BLaER1 treated with 17β-estradiol and CSF1 and Interleukin-3, amounts not matched to agents 10 nM and 100 nM (cell line): ENCODE results near the gene PTPRK.
A peak's percentile ranks its signal among the peaks of the same experiment; 100 is the strongest.

Source experiments
- H3K27ac ChIP-seq, 11 experiments: shearing (Covaris generic); formaldehyde crosslinking; 2 replicates each; pipeline ENCODE4 v1.8.1; 2022
- H3K27me3 ChIP-seq, 11 experiments: shearing (Covaris generic); formaldehyde crosslinking; 2 replicates each; pipeline ENCODE4 v1.8.1; 2022
- H3K36me3 ChIP-seq, 11 experiments: shearing (Covaris generic); formaldehyde crosslinking; 2 replicates each; pipeline ENCODE4 v1.8.1; 2022
- H3K4me1 ChIP-seq, 10 experiments: shearing (Covaris generic); formaldehyde crosslinking; 2 replicates each; pipeline ENCODE4 v1.8.1; 2022
- H3K4me2 ChIP-seq, 11 experiments: shearing (Covaris generic); formaldehyde crosslinking; 2 replicates each; pipeline ENCODE4 v1.8.1; 2022
- H3K4me3 ChIP-seq, 10 experiments: shearing (Covaris generic); formaldehyde crosslinking; 2 replicates each; pipeline ENCODE4 v1.8.1; 2022
- H3K9ac ChIP-seq, 11 experiments: shearing (Covaris generic); formaldehyde crosslinking; 2 replicates each; pipeline ENCODE4 v1.8.1; 2022
- H3K9me3 ChIP-seq, 11 experiments: shearing (Covaris generic); formaldehyde crosslinking; replicated peaks in 1 of 11; 2 replicates each; pipeline ENCODE4 v1.8.1; 2022
- H4K20me1 ChIP-seq, 11 experiments: shearing (Covaris generic); formaldehyde crosslinking; 2 replicates each; pipeline ENCODE4 v1.8.1; 2022
- Cebpa-rat ChIP-seq, 11 experiments: shearing (Covaris generic); IDR thresholded peaks; 2 replicates each; pipeline ENCODE4 v1.8.1; 2022

The PTPRK gene

GRCh38 chr6:128295670-128296069, 224.7 kb downstream of the PTPRK start:
- H3K27me3 ChIP-seq, result no peaks in the 10 kb centered on the region
- H3K27ac ChIP-seq, result no peak overlapping the region
- no peak overlapping the region for H3K4me3 ChIP-seq
- no peaks in the 10 kb centered on the region for H3K36me3 ChIP-seq
- 0 out of 22 replicates have a peak, but pooled peaks cover 0 to 3% (median 0%) of the 10 kb centered on the region in 11 experiments for H3K9me3 ChIP-seq
- no peak overlapping the region for H3K9ac ChIP-seq
- no peaks in the 10 kb centered on the region for H4K20me1 ChIP-seq
- H3K4me1 ChIP-seq, result peaks cover 0 to 6% (median 2%) of the 10 kb centered on the region in 10 experiments; a peak in 10 of 20 replicates
- no peak for TF ChIP-seq Cebpa-rat (IDR thresholded peaks at IDR 0.05)
- no peak overlapping the region for H3K4me2 ChIP-seq

DNA sequence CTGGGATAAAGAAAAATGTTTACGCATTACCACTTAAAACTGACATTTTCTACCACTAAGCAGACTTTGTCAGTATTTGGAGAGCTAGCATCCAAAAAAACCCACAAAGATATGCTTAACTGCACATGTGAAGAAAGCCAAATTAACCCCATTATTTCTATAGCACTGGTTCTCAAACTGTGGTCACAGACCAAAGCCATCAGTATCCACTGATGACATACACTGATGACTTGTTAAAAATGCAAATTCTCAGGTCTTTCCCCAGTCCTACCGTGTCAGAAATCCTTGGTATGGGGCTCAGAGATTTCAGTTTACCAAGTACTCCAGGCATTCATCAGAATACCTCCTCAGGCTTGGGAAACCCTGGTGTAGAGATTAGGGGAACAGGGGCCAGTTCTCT, 230.2 kb downstream of the PTPRK start:
- no peaks in the 10 kb centered on the region for H3K27me3 ChIP-seq
- no peaks in the 10 kb centered on the region for H3K36me3 ChIP-seq
- H4K20me1 ChIP-seq, result no peaks in the 10 kb centered on the region
- no peak overlapping the region for H3K27ac ChIP-seq
- no peaks in the 10 kb centered on the region for H3K9me3 ChIP-seq
- H3K4me3 ChIP-seq, result no peak overlapping the region
- TF ChIP-seq Cebpa-rat (IDR thresholded peaks at IDR 0.05), result no peak
- peak overlapping the region in 9 of 11 experiments; percentile 11 to 60 (median 44); a peak in 15 of 22 replicates for H3K4me2 ChIP-seq
- peaks cover 0 to 17% (median 11%) of the 10 kb centered on the region in 10 experiments; a peak in 13 of 20 replicates for H3K4me1 ChIP-seq
- no peak overlapping the region for H3K9ac ChIP-seq

- no peak for TF ChIP-seq Cebpa-rat (IDR thresholded peaks at IDR 0.05)
- peaks cover 4 to 14% (median 6%) of the 10 kb centered on the region in 10 experiments; a peak in 17 of 20 replicates for H3K4me1 ChIP-seq
Measured at GRCh38 chr6:128284128-128284527, 236.3 kb downstream of the PTPRK start.

DNA sequence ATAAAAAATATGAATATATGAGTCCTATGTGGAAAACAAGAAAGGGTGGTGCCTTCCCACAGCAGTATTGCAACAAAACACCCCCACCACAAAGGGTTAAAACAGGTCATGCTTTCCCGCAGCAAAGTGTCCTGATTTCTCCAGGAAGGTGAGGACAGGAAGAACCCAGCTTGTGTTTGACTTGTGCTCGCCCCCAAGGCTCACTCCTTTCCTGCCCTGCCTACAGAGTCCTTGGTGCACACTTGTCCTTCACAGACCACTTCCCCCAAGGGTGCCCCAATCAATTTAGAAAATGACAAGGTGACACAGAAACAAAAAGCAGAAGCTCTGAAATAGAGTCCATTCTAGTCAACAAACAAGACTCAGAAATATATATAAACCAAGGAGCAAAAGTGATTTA, 237.4 kb downstream of the PTPRK start:
- peak overlapping the region in 9 of 11 experiments; percentile 4 to 51 (median 18); a peak in 11 of 22 replicates for H3K4me2 ChIP-seq
- no peaks in the 10 kb centered on the region for H3K36me3 ChIP-seq
- no peaks in the 10 kb centered on the region for H3K9me3 ChIP-seq
- no peaks in the 10 kb centered on the region for H4K20me1 ChIP-seq
- peaks cover 4 to 14% (median 6%) of the 10 kb centered on the region in 10 experiments; a peak in 17 of 20 replicates for H3K4me1 ChIP-seq
- H3K27me3 ChIP-seq, result no peaks in the 10 kb centered on the region
- no peak overlapping the region for H3K4me3 ChIP-seq
- no peak overlapping the region for H3K27ac ChIP-seq
- no peak for TF ChIP-seq Cebpa-rat (IDR thresholded peaks at IDR 0.05)
- no peak overlapping the region for H3K9ac ChIP-seq

More at GRCh38 chr6:128284128-128284527, 236.3 kb downstream of the PTPRK start:
- no peaks in the 10 kb centered on the region for H3K27me3 ChIP-seq
- no peak overlapping the region for H3K4me2 ChIP-seq
- H3K36me3 ChIP-seq, result no peaks in the 10 kb centered on the region
- H4K20me1 ChIP-seq, result no peaks in the 10 kb centered on the region
- no peak overlapping the region for H3K27ac ChIP-seq
- no peak overlapping the region for H3K9ac ChIP-seq
- no peaks in the 10 kb centered on the region for H3K9me3 ChIP-seq
- H3K4me3 ChIP-seq, result no peak overlapping the region

GRCh38 chr6:128280960-128281359, 239.4 kb downstream of the PTPRK start:
- no peaks in the 10 kb centered on the region for H3K9me3 ChIP-seq
- H3K36me3 ChIP-seq, result no peaks in the 10 kb centered on the region
- no peak overlapping the region for H3K4me3 ChIP-seq
- H3K27ac ChIP-seq, result no peak overlapping the region
- H3K4me1 ChIP-seq, result peaks cover 4 to 14% (median 6%) of the 10 kb centered on the region in 10 experiments; a peak in 17 of 20 replicates
- H3K27me3 ChIP-seq, result no peaks in the 10 kb centered on the region
- H3K9ac ChIP-seq, result no peak overlapping the region
- H3K4me2 ChIP-seq, result no peak overlapping the region
- H4K20me1 ChIP-seq, result no peaks in the 10 kb centered on the region
- no peak for TF ChIP-seq Cebpa-rat (IDR thresholded peaks at IDR 0.05)

DNA sequence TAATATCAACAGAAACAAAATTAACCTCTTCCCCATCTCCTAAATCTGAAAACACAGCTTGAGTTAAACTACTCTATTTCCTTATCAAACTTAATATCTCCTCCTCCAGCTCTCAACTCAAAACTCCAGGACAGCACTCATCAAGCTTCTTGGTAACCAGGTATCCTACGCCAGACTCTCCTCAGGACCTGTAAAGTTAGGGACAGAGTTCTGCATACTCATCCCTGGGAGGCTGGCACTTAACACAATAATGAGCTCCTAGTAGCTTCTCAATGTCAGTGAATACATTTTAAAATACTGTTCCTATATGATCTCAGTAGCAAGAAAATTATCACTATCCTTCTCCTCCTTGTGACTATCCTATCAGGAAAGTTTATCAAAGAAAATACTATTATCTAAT, 240.3 kb downstream of the PTPRK start:
- Histone ChIP-seq H3K27ac (no peak overlapping the region), H3K4me3 (no peak overlapping the region), H3K4me1 (peaks cover 4 to 14% (median 6%) of the 10 kb centered on the region in 10 experiments; a peak in 17 of 20 replicates)

GRCh38 chr6:128278836-128279235, 241.6 kb downstream of the PTPRK start:
- H3K4me1 ChIP-seq, result peaks cover 4 to 12% (median 6%) of the 10 kb centered on the region in 10 experiments; a peak in 17 of 20 replicates
- no peaks in the 10 kb centered on the region for H3K9me3 ChIP-seq
- no peaks in the 10 kb centered on the region for H4K20me1 ChIP-seq
- no peaks in the 10 kb centered on the region for H3K27me3 ChIP-seq
- H3K9ac ChIP-seq, result no peak overlapping the region
- TF ChIP-seq Cebpa-rat (IDR thresholded peaks at IDR 0.05), result no peak
- no peaks in the 10 kb centered on the region for H3K36me3 ChIP-seq
- H3K4me3 ChIP-seq, result no peak overlapping the region
- no peak overlapping the region for H3K27ac ChIP-seq
- H3K4me2 ChIP-seq, result no peak overlapping the region

More for the DNA sequence above, 240.3 kb downstream of the PTPRK start:
- no peaks in the 10 kb centered on the region for H3K36me3 ChIP-seq
- no peaks in the 10 kb centered on the region for H4K20me1 ChIP-seq
- no peak overlapping the region for H3K9ac ChIP-seq
- no peaks in the 10 kb centered on the region for H3K9me3 ChIP-seq
- H3K4me2 ChIP-seq, result no peak overlapping the region
- no peaks in the 10 kb centered on the region for H3K27me3 ChIP-seq
- no peak for TF ChIP-seq Cebpa-rat (IDR thresholded peaks at IDR 0.05)

- no peak for TF ChIP-seq Cebpa-rat (IDR thresholded peaks at IDR 0.05)
Measured at GRCh38 chr6:128277379-128277778, 243.0 kb downstream of the PTPRK start.

GRCh38 chr6:128276311-128276710, 244.1 kb downstream of the PTPRK start:
- no peaks in the 10 kb centered on the region for H3K4me1 ChIP-seq
- H3K4me2 ChIP-seq, result no peak overlapping the region
- H4K20me1 ChIP-seq, result no peaks in the 10 kb centered on the region
- no peak overlapping the region for H3K4me3 ChIP-seq
- no peaks in the 10 kb centered on the region for H3K27me3 ChIP-seq
- no peaks in the 10 kb centered on the region for H3K9me3 ChIP-seq
- H3K9ac ChIP-seq, result no peak overlapping the region
- no peak for TF ChIP-seq Cebpa-rat (IDR thresholded peaks at IDR 0.05)
- H3K27ac ChIP-seq, result no peak overlapping the region
- H3K36me3 ChIP-seq, result no peaks in the 10 kb centered on the region

More at GRCh38 chr6:128277379-128277778, 243.0 kb downstream of the PTPRK start:
- H3K4me3 ChIP-seq, result no peak overlapping the region
- no peak overlapping the region for H3K4me2 ChIP-seq
- no peaks in the 10 kb centered on the region for H3K4me1 ChIP-seq
- H3K9me3 ChIP-seq, result no peaks in the 10 kb centered on the region
- no peak overlapping the region for H3K9ac ChIP-seq
- no peaks in the 10 kb centered on the region for H4K20me1 ChIP-seq
- H3K27ac ChIP-seq, result no peak overlapping the region
- no peaks in the 10 kb centered on the region for H3K27me3 ChIP-seq
- no peaks in the 10 kb centered on the region for H3K36me3 ChIP-seq

- Histone ChIP-seq H3K4me2 (no peak overlapping the region), H4K20me1 (no peaks in the 10 kb centered on the region), H3K4me3 (no peak overlapping the region), H3K9ac (no peak overlapping the region), H3K27me3 (no peaks in the 10 kb centered on the region), H3K36me3 (no peaks in the 10 kb centered on the region), H3K4me1 (no peaks in the 10 kb centered on the region), H3K9me3 (no peaks in the 10 kb centered on the region), H3K27ac (no peak overlapping the region)
- no peak for TF ChIP-seq Cebpa-rat (IDR thresholded peaks at IDR 0.05)
Measured at GRCh38 chr6:128275681-128276080, 244.7 kb downstream of the PTPRK start.
